IMR-90 (cell line): ENCODE results near the gene TMCC1. TPM values are rescaled to one million over a fixed set of nuclear protein-coding genes. Genes with fewer than 3 reads are reported as not detected.
A peak's percentile ranks its signal among the peaks of the same experiment; 100 is the strongest.

Source experiments
- ATAC-seq: fragments of 200-7000 bp; cut with Tn5 transposase; 2 replicates; pipeline ENCODE4 v1.9.1; 2020; ENCODE audit warnings: low read depth, mild to moderate bottlenecking, moderate library complexity
- BruUV-seq: library from RNA; stranded (reverse); fragments of 400-500 nt; replicated peaks from 2 replicates; lab custom pipeline; 2021; lab: Mats Ljungman, UMichigan
- CTCF ChIA-PET: fragments of 300-600 bp; formaldehyde crosslinking; extraction: SDS; loops from one replicate; lab custom pipeline; 2021; ENCODE audit warnings: antibody characterized with exemption; lab: Yijun Ruan, JAX
- POLR2A ChIA-PET: fragments of 300-600 bp; sonication (Branson Sonifier 250); formaldehyde crosslinking; loops from one replicate; lab custom pipeline; 2022; ENCODE audit warnings: antibody characterized with exemption; ENCODE audit not compliant: unreplicated experiment; lab: Charles Lee
- DNase-seq: peaks from one replicate; pipeline ENCODE4 v3.0.0; 2013
- H2AFZ ChIP-seq: replicated peaks from 2 replicates; pipeline ENCODE3; 2013; ENCODE audit warnings: low read length, mild to moderate bottlenecking; ENCODE audit not compliant: poor library complexity
- H2AK5ac ChIP-seq: 2 replicates; pipeline ENCODE4 v1.6.1; 2013; ENCODE audit warnings: low read depth, low read length, inconsistent platforms
- H2AK9ac ChIP-seq: replicated peaks from 2 replicates; pipeline ENCODE3; 2013; ENCODE audit warnings: mild to moderate bottlenecking, low read depth, low read length, moderate library complexity; ENCODE audit not compliant: poor library complexity
- H2BK120ac ChIP-seq: 2 replicates; pipeline ENCODE4 v1.6.1; 2013; ENCODE audit warnings: low read depth, low read length, inconsistent platforms
- H2BK15ac ChIP-seq: 3 replicates; pipeline ENCODE4 v1.6.1; 2013; ENCODE audit warnings: low read depth, low read length, inconsistent platforms
- H2BK20ac ChIP-seq: 2 replicates; pipeline ENCODE4 v1.6.1; 2013; ENCODE audit warnings: low read depth, mild to moderate bottlenecking, inconsistent platforms, low read length, moderate library complexity
- H2BK5ac ChIP-seq: 2 replicates; pipeline ENCODE4 v1.6.1; 2013; ENCODE audit warnings: mild to moderate bottlenecking, low read depth, low read length, inconsistent platforms; ENCODE audit not compliant: poor library complexity, severe bottlenecking
- H3K14ac ChIP-seq: replicated peaks from 2 replicates; pipeline ENCODE4 v1.6.1; 2013; ENCODE audit warnings: low read depth, low read length, inconsistent platforms
- H3K18ac ChIP-seq: 2 replicates; pipeline ENCODE4 v1.6.1; 2013; ENCODE audit warnings: low read depth, low read length, control low read depth
- H3K23ac ChIP-seq: 2 replicates; pipeline ENCODE4 v1.6.1; 2013; ENCODE audit warnings: low read depth, low read length, inconsistent platforms
- H3K27ac ChIP-seq: 2 replicates; pipeline ENCODE4 v1.5.1; 2013; ENCODE audit warnings: mild to moderate bottlenecking, control low read depth, low read length; ENCODE audit not compliant: insufficient read depth
- H3K27me3 ChIP-seq: 2 replicates; pipeline ENCODE4 v1.6.1; 2013; ENCODE audit warnings: low read length; ENCODE audit not compliant: control insufficient read depth, insufficient read depth
- H3K36me3 ChIP-seq: 2 replicates; pipeline ENCODE4 v1.6.1; 2013; ENCODE audit warnings: low read length, mixed read lengths; ENCODE audit not compliant: control insufficient read depth, insufficient read depth
- H3K4ac ChIP-seq: 2 replicates; pipeline ENCODE4 v1.6.1; 2013; ENCODE audit warnings: low read depth, low read length, inconsistent platforms
- H3K4me1 ChIP-seq: 2 replicates; pipeline ENCODE4 v1.6.1; 2013; ENCODE audit warnings: low read length, mixed read lengths; ENCODE audit not compliant: control insufficient read depth, insufficient read depth
- H3K4me2 ChIP-seq: 2 replicates; pipeline ENCODE4 v1.6.1; 2013; ENCODE audit warnings: low read depth, mild to moderate bottlenecking, control low read depth, low read length, moderate library complexity
- H3K4me3 ChIP-seq: 2 replicates; pipeline ENCODE4 v1.5.1; 2013; ENCODE audit warnings: low read depth, mild to moderate bottlenecking, control low read depth, low read length, moderate library complexity; ENCODE audit not compliant: insufficient read depth
- H3K56ac ChIP-seq: 2 replicates; pipeline ENCODE4 v1.6.1; 2013; ENCODE audit warnings: low read length, inconsistent platforms; ENCODE audit not compliant: insufficient read depth; ENCODE audit errors: extremely low read depth
- H3K79me1 ChIP-seq, 2 experiments: 2 replicates each; pipeline ENCODE4 v1.6.1; 2013; ENCODE audit warnings: low read length in 2 of 2, inconsistent platforms in 1 of 2, low read depth in 1 of 2
- H3K9ac ChIP-seq: 2 replicates; pipeline ENCODE4 v1.6.1; 2013; ENCODE audit warnings: low read depth, low read length, control low read depth
- H3K9me1 ChIP-seq: 2 replicates; pipeline ENCODE4 v1.6.1; 2013; ENCODE audit warnings: low read length, inconsistent platforms; ENCODE audit not compliant: insufficient read depth
- H3K9me3 ChIP-seq: 2 replicates; pipeline ENCODE4 v1.6.1; 2013; ENCODE audit warnings: low read length; ENCODE audit not compliant: control insufficient read depth, insufficient read depth
- H4K20me1 ChIP-seq: 2 replicates; pipeline ENCODE4 v1.6.1; 2013; ENCODE audit warnings: low read length, inconsistent platforms; ENCODE audit not compliant: insufficient read depth
- H4K5ac ChIP-seq: 2 replicates; pipeline ENCODE4 v1.6.1; 2013; ENCODE audit warnings: mild to moderate bottlenecking, low read depth, low read length, control low read depth
- H4K8ac ChIP-seq, 2 experiments: 2 replicates each; pipeline ENCODE4 v1.6.1; 2013; ENCODE audit warnings: low read depth in 2 of 2, low read length in 2 of 2, control low read depth in 1 of 2, inconsistent platforms in 1 of 2
- H4K91ac ChIP-seq: 2 replicates; pipeline ENCODE4 v1.6.1; 2013; ENCODE audit warnings: low read depth, low read length, inconsistent platforms; ENCODE audit not compliant: insufficient read depth
- BHLHE40 ChIP-seq: fragments of 150-350 bp; IDR thresholded peaks from 2 replicates; pipeline ENCODE4 v1.6.1; 2016; ENCODE audit warnings: mild to moderate bottlenecking, low read depth, low read length
- CEBPB ChIP-seq: IDR thresholded peaks from 2 replicates; pipeline ENCODE4 v1.6.1; 2012; ENCODE audit warnings: low read depth, low read length, improper control_type of control experiment
- CHD1 ChIP-seq: IDR thresholded peaks from 2 replicates; pipeline ENCODE4 v1.6.1; 2012; ENCODE audit warnings: low read depth, low read length, improper control_type of control experiment
- FOS ChIP-seq: fragments of 150-350 bp; IDR thresholded peaks from 2 replicates; pipeline ENCODE4 v1.6.1; 2016; ENCODE audit warnings: low read depth, low read length
- MAZ ChIP-seq: IDR thresholded peaks from 2 replicates; pipeline ENCODE4 v1.6.1; 2012; ENCODE audit warnings: low read depth, mild to moderate bottlenecking, low read length, improper control_type of control experiment, moderate library complexity, borderline replicate concordance
- MXI1 ChIP-seq: IDR thresholded peaks from 2 replicates; pipeline ENCODE4 v1.6.1; 2012; ENCODE audit warnings: low read depth, mild to moderate bottlenecking, low read length, moderate library complexity, borderline replicate concordance
- NFE2L2 ChIP-seq: fragments of 150-350 bp; IDR thresholded peaks from 2 replicates; pipeline ENCODE4 v1.6.1; 2016; ENCODE audit warnings: low read depth, mild to moderate bottlenecking, low read length
- POLR2A ChIP-seq: IDR thresholded peaks from 2 replicates; pipeline ENCODE4 v1.6.1; 2012; ENCODE audit warnings: mild to moderate bottlenecking, low read depth, low read length
- RAD21 ChIP-seq: IDR thresholded peaks from 2 replicates; pipeline ENCODE4 v1.6.1; 2012; ENCODE audit warnings: low read length, improper control_type of control experiment
- RCOR1 ChIP-seq: IDR thresholded peaks from 2 replicates; pipeline ENCODE4 v1.6.1; 2012; ENCODE audit warnings: mild to moderate bottlenecking, low read length, improper control_type of control experiment; ENCODE audit not compliant: insufficient replicate concordance
- RFX5 ChIP-seq: IDR thresholded peaks from 2 replicates; pipeline ENCODE4 v1.8.0; 2012; ENCODE audit warnings: low read depth, mild to moderate bottlenecking, low read length, moderate library complexity
- SMC3 ChIP-seq: fragments of 150-350 bp; IDR thresholded peaks from 2 replicates; pipeline ENCODE4 v1.6.1; 2016; ENCODE audit warnings: low read depth, mild to moderate bottlenecking, antibody characterized with exemption, low read length, moderate library complexity
- WGBS, 2 experiments: methylation state at CpG; one replicate each; pipeline versions ENCODE4 v1.1.5 to v1.1.7; 2013; ENCODE audit warnings: missing lambda C conversion rate in 2 of 2; ENCODE audit not compliant: insufficient read length in 1 of 2; ENCODE audit errors: extremely low coverage in 2 of 2; 5-methylcytosine and 5-hydroxymethylcytosine counted together
- dilution Hi-C: fragments of 300-500 bp; cut with HindIII; formaldehyde crosslinking; loops from one replicate; pipeline ENCODE4 v1.14.3; 2018; ENCODE audit warnings: low sequenced_read_pairs; ENCODE audit not compliant: unreplicated experiment
- in situ Hi-C: fragments of 300-500 bp; cut with MboI; formaldehyde crosslinking; loops from 3 replicates; pipeline ENCODE4 v1.14.3; 2019; ENCODE audit warnings: low sequenced_read_pairs, inconsistent platforms, mixed read lengths
- intact Hi-C: fragments of 100-400 bp; cut with micrococcal nuclease; formaldehyde crosslinking; loops from 2 replicates; pipeline ENCODE4 v1.10.0; 2022
- polyA plus RNA-seq, 3 experiments: library from polyadenylated mRNA; depleted of rRNA; stranded (reverse); fragments of >200 nt; gene quantifications; 2 replicates each; pipeline ENCODE4 v1.2.3, GENCODE V29; 2012; ENCODE audit warnings: low replicate concordance in 1 of 3
- total RNA-seq: library from RNA; depleted of rRNA; stranded (reverse); fragments of >200 nt; gene quantifications from 2 replicates; pipeline ENCODE4 v1.2.3, GENCODE V29; 2012
- TF ChIP-seq, protein P1 (sequence below): fragments of 150-350 bp; IDR thresholded peaks from 2 replicates; pipeline ENCODE4 v1.6.1; 2016; ENCODE audit warnings: low read depth, mild to moderate bottlenecking, low read length, moderate library complexity, borderline replicate concordance
- TF ChIP-seq, protein P2 (sequence below): fragments of 150-350 bp; IDR thresholded peaks from 2 replicates; pipeline ENCODE4 v1.6.1; 2017; ENCODE audit warnings: mild to moderate bottlenecking, antibody characterized with exemption, low read length, low read depth

TMCC1 gene
- total and polyA plus RNA-seq, 2 of the 4 experiments (the other 2 are of a cell fraction) = 5.0 to 7.3 TPM

DNA sequence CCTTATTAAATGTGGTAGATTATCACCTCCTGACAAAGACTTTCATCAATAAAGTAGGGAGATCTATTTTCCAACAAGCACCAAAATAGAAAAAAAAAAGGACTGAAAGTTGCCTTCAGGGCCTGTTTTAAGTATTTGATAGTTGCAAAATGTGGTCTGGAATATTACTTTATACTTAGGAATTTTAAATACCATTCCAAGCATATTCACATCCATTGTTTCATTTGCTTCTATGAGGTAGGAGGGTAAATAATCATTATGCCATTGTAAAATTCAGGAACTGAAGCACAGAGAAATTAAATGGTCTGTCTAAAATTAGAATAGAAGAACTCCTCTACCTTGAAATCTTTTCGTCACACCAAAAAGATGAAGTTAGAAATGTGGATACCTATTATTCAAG is 110.0 kb downstream of the TMCC1 start:
- Histone ChIP-seq H4K5ac (no peak overlapping the region), H2AFZ (no peak overlapping the region), H3K4ac (no peak overlapping the region), H3K36me3 (no peaks in the 10 kb centered on the region), H3K14ac (no peak overlapping the region), H2AK5ac (no peak overlapping the region), H3K4me1 (no peaks in the 10 kb centered on the region), H3K79me1 (no peaks in the 10 kb centered on the region; a peak in 1 of 4 replicates), H3K27me3 (no peaks in the 10 kb centered on the region), H4K20me1 (no peaks in the 10 kb centered on the region), H3K9me1 (no peaks in the 10 kb centered on the region), H2BK120ac (no peak overlapping the region), H3K9me3 (no peaks in the 10 kb centered on the region), H4K8ac (no peak overlapping the region), H3K27ac (no peak overlapping the region), H4K91ac (no peak overlapping the region), H3K4me3 (no peak overlapping the region), H3K4me2 (no peak overlapping the region), H2BK20ac (no peak overlapping the region), H2AK9ac (no peak overlapping the region), H2BK5ac (no peak overlapping the region), H2BK15ac (no peak overlapping the region), H3K23ac (no peak overlapping the region), H3K18ac (no peak overlapping the region), H3K56ac (no peak overlapping the region), H3K9ac (no peak overlapping the region)
- no TSS peak for BruUV-seq
- CTCF ChIA-PET = interaction anchor here (0.7 kb wide), 1 partner anchor 222 kb away, joined by 3 read pairs; no protein-coding TSS in a partner anchor
- intact Hi-C loops = no loop called here
- ATAC-seq (peak; percentile 44; the same call in 1 of the 2 replicates), DNase-seq (peak; percentile 28)
- POLR2A ChIA-PET = no interaction called here
- in situ Hi-C loops = no loop called here
- dilution Hi-C loops = no loop called here
- WGBS, 2 experiments = no CpG with 5 or more reads among the region's 1 CpG
- TF ChIP-seq CHD1 (no peak), NFE2L2 (no peak), FOS (no peak), MXI1 (no peak), RAD21 (no peak), POLR2A (no peak), SMC3 (no peak), CEBPB (no peak), RCOR1 (no peak), MAZ (no peak), BHLHE40 (no peak), RFX5 (no peak)
- TF ChIP-seq, protein P1, sequence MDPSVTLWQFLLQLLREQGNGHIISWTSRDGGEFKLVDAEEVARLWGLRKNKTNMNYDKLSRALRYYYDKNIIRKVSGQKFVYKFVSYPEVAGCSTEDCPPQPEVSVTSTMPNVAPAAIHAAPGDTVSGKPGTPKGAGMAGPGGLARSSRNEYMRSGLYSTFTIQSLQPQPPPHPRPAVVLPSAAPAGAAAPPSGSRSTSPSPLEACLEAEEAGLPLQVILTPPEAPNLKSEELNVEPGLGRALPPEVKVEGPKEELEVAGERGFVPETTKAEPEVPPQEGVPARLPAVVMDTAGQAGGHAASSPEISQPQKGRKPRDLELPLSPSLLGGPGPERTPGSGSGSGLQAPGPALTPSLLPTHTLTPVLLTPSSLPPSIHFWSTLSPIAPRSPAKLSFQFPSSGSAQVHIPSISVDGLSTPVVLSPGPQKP = no peak
- TF ChIP-seq, protein P2, sequence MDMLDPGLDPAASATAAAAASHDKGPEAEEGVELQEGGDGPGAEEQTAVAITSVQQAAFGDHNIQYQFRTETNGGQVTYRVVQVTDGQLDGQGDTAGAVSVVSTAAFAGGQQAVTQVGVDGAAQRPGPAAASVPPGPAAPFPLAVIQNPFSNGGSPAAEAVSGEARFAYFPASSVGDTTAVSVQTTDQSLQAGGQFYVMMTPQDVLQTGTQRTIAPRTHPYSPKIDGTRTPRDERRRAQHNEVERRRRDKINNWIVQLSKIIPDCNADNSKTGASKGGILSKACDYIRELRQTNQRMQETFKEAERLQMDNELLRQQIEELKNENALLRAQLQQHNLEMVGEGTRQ = no peak
